Lung microvascular endothelial cell (primary cell): ENCODE measurements around the gene SLC39A13. TPM values are rescaled to one million over a fixed set of nuclear protein-coding genes. Genes with fewer than 3 reads are reported as not detected.

Experiments used
- DNase-seq, 2 donors: peaks; one replicate each; pipeline versions ENCODE4 v3.0.0 to v3.0.0-alpha.2; 2010; ENCODE audit warnings: low read depth in 2 of 2
- total RNA-seq: library from RNA; depleted of rRNA; stranded (reverse); fragments of >200 nt; gene quantifications from 2 replicates; pipeline ENCODE4 v1.2.1, GENCODE V29; 2014

The SLC39A13 gene
- 33.3 and 51.0 TPM in 2 replicates for total RNA-seq

DNA sequence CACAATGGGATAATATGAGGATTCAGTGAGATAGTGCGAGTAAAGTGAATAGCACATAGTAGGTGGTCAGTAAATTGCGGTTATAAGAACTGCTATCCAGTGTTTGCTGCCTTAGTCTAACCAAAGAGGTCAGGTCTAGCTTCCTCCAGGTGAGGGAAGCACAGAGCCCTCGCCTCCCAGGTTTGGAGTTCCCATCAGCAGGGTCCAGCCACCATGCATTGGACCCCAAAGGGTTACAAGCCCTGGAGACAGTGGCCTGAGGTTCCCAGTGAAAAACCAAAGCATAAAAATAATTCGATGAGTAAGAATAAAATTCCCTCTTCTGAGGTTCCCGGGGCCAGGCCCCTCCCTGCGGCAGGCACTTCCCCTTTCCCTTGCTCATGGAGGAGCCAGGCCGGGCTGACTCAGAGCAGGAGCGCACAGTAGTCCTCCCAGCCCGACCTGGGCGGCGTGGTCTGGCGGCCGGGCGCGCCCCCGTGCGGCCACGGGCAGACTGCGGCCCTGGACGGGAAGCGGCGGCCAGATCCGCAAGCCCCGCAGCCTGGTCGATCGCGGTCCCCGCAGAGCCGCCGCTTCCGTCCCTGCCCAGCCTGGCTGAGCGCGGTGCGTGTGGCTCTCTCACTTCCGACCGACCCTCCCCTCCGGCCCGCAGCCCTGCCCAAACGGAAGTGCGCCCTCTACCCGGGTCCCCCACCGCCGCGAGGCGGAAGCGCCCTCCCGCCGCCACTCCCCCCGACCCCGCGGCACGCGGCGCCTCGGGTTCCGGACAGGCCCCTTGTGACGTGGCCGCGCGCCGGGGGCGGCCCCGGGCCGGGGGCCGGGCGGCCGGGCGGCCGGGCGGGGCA lies at the start of gene SLC39A13:
Gene SLC39A13, plus strand, starts transcription at position 845 of the 845 bp plus-strand sequence. CDS start 1,505 bp downstream, outside the sequence.
- DNase-seq = peak; percentile 98 to 99

DNA sequence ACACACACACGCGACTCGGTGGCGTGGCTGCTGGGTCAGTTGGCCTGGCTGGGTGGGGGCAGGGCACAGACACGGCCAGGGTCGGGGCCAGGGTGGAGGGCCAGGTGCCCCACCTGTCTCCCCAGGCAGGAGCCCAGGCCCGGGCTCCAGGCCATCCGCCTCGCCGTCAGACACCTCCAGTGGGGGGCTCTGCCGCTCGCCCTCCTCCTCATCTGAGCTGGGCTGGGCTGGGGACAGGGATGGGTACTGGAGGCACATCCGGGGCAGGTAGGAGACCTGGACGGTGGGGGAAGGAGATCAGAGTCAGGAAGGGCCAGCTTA lies 49.7 kb upstream of the SLC39A13 start:
- no peak for DNase-seq

DNA sequence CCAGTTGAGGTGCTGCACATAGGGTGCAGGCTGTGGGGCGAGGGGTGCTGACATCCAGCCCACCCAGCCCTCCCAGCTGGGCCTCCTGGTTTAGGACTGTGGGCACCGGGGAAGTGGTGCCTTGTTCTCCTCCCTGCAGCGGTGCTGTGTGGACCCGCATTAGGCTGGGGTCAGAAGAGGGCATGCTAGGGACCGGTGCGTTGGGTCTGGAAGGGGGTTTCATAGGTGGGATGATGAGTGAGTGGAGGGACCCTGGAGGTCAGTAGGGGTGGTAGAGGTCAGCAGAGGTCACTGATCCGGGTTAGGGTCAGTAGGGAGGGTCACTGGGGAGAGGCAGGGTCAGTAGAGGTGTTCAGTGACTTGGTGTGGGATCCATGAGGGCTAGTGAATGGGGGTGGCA lies 49.2 kb upstream of the SLC39A13 start:
- DNase-seq = no peak

DNA sequence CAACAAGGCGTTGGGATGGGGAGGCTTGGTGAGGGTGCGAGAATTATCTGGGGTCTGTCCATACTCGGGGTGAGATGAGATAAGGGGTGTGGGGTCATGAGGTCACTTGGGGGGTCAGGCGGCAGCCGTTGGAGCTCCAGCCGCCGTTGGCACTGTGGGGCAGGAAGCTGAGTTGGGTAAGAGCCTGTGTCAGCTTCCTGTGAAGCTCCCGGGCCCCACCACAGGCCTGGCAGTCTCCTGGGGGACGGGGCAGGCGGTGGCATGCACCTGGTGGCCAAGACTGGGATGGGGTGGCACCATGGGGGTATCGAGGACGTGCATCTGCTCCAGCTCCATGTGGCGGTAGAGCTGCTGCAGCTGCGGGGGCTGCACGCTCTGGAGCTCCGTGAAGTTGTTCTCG lies 48.8 kb upstream of the SLC39A13 start:
- peak in 1 of 2 donors; percentile 25 for DNase-seq

DNA sequence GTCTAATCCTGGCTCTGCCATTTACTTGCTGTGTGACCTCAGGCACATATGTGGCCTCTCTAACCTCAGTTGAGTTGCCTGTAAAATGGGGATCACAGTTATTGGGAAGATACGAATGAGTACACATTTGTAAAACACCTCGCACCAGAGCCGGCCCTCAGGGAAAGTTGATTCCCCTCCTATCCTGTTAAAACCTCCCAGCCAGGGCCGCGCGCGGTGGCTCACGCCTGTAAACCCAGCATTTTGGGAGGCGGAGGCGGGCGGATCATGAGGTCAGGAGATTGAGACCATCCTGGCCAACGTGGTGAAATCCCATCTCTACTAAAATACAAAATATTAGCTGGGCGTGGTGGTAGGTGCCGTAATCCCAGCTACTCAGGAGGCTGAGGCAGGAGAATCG lies 48.0 kb upstream of the SLC39A13 start:
- DNase-seq = no peak

DNA sequence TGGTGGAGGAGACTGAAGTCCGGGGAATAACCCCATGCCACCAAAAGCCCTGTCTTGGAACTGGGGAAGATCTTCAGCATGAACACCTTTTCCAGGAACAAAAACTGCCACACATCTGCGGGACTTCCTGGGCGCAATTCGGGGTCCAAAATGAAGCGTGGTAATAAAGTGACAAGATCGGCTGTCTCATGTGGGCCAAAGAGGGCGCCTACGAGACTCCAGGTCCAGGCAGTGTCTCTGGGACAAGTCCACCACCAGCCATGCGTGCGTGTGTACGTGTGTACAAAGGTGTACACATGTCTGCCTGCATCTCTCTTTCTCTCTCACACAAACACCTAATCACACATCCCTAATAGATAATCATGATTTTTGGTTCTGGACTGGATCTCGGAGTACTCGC lies 47.0 kb upstream of the SLC39A13 start:
- no peak for DNase-seq

DNA sequence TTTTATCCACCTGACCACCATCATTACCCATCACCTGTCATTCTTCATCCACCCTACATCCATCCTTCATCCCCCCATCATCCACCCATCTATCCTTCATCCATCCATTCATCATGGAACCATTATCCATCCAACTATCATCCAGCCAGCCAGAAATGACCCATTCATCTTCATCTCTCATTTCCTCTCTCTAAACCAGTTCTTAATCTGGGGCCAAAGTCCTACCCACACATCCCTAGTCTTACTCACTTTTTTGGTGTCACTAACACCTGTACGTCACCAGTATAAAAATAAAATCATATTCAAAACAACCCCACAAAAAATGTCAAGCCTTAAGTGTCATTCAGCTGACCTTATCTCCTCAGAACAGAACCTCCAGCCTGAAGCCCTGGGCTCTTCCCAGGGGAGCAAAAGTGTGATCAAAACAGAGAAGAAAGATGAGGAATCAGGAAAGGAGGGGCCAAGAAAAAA lies 42.3 kb upstream of the SLC39A13 start:
- no peak for DNase-seq

DNA sequence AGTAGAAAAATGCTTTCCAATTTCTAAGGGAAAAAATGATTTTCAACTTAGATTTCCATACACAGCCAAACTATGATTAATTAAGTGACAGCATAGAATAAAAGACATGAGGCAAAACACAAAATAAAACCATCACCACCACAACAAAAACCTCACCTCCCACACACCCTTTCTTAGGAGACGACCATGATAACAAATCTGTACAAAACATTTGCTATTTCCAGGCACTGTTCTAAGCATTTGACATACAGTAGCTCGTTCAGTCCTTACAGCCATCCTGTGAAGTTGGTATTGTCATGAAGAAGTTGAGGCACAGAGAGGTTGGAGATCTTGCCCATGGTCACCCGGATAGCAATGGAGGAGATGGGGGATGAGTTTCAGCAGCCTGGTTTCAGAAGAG lies 38.7 kb upstream of the SLC39A13 start:
- no peak for DNase-seq

DNA sequence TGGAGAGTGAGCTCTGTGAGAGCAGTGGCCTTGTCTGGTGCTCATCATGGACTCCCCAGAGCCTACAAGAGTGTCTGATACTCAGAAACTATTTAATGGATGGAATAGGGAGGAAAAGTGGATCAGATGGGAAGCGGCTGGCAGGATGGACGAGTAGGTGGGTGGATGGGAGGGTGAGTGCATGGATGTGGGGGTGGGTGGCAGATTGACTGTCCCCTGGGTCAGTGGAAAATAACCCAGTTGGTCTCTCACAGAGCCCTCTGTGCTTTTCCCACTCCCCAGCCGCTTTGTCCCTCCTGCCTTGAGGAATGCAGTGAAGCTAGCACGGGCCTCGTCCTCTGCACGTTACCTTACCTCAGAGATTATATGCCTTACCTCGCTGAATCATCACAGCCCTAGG lies 36.0 kb upstream of the SLC39A13 start:
- DNase-seq = no peak

DNA sequence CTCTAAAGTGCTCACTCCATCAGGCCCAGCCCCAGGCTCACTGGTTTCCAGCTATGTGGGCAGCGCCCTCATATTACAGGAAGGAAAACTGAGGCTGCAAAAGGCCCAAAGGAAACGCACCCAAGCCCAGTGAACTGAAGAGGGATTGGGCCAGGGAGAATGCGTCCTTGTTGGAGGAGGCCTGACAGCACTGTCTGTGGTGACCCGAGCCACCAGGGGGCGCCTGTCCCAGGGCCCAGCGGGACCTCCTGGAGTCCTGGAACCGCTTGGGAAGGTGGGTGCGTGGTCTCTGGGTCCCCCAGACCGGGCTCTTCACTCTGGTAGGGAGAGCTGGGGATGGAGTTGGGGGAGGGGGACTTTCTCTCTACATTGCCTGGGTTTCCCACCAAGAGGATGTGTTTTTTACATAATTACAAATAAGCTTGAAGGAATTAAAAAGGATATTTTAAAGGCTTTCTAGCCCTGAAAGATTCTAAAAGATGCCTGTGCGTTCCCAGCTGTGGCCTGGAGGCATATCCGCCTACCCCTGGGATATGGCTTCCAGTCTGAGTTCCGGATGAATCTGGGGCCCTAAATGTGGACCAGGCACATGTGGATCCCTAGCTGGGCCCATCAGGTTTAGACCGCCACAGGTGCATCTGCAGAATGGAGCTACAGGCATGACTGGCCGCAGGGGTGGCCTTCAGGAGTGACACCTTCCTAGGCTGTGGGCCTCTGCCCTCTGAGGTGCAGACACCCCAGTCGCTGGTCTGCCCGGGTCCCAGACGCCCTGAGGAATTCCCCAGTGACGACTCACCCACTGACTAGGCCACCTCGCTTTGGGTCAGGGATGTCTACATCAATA lies 34.3 kb upstream of the SLC39A13 start:
- peak; percentile 78 to 88 for DNase-seq

DNA sequence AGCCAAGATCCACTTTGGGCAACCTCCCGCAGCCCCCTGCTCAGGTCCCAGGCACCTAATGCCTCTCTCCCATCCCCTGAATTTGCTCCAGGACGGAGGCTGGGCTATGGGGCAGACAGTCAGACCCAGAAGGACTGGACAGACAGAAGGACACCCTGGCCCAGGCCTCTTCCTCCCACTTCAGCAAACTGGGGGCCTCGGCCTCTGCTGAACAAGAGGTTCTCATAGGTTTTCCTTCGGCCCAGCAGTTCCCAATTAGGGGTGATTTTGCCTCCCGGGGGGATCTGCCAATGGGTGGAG lies 33.7 kb upstream of the SLC39A13 start:
- DNase-seq = no peak

DNA sequence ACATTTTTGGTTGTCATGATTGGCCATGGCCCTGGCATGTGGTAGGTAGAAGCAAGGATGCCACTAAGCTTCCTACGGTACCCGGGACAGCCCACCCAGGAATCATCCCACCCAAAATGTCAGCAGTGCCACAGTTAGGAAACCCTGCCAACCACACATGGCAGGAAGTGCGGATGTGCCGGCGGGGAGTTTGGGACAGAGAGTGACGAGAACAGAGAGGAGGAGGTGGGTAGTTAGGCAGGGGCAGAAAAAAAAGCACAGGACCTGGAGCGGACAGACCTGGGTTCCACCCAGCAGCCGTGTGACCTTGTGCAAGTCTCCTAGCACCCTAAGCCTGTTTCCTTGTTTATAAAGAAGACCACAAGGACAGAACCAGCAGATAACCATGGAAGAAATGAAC lies 33.4 kb upstream of the SLC39A13 start:
- DNase-seq = no peak

DNA sequence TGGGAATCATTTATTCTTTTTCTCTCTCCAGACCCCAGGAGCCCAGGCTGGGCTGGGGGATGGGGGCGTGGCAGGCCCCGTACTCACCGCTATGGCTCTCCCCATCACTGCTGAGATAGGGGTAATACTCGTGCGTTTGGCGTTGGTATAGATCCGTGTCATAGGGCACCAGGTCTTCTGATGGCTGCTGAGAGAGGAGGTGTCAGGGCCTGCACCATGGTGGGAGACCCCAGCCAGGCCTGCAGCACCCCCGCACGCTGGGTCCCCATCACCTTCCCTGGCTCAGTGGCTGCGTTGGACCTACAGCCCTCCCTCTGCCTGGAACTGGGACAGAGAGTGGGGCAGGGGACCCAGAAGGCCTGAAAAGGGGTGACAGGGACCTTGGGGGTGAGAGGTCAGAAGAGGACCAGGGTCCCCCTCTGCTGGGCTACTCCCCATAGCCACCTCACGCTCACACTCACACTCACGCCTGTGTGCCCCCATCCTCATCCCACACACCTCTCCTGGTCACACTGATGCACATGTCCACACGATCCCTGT lies 32.8 kb upstream of the SLC39A13 start:
- DNase-seq = no peak

DNA sequence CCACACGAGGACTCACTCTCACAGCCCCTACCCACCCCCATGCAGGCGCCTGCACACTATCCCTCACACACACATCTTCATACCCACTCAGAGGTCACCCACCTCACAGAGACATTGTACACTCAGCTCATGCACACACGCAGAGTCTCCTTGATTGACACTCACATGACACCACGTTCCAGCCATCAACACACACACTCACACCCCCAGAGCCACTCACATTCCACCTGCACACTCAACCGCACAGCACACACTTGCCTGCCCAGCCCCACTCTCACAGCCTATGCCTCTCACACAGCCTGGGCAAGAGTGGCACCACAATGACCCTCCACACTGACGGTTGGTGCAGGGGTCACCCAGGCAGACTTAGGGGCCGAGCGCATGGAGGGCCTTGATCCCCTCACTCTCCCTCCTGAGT lies 32.3 kb upstream of the SLC39A13 start:
- DNase-seq = no peak

DNA sequence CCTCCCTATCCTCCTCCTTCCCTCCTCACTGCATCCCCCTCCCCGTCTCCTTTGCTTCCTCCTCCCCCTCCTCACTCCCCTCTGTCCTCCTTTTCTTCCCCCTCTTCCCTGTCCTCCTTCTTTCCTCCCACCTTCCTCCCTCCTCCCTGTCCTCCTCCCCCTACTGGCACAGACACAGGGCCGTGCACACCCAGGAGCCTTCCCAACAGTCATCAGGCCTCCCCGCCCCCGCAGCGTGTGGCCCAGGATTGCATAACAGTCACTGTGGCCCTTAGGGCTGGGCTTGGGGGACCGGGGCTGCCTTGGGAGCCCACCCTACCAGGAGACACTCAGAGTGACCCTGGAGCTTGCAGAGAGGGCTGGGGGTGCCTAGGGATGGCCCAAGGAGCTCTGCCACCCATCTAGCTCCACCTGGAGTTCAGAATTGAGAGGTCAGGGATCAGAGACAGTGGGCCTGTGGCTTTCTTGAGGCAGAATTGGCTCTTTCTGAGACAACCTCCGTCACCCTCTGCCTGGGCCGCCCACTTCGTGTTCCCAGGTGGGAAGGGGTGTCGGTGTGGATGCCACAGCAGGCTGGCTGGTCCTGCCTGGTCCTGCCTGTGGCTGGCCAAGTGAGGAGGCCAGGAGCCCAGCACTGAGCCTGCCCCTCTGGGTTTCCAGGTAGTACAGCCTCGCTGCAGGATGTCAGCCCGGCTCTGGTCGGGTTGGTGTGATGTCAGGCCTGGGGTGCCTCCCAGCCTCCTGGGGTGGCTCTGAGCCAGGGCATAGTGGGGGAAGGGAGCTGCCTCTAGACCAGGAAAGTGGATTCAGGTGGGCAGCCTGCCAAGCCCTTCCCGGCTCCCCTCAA lies 31.6 kb upstream of the SLC39A13 start:
- DNase-seq = no peak

DNA sequence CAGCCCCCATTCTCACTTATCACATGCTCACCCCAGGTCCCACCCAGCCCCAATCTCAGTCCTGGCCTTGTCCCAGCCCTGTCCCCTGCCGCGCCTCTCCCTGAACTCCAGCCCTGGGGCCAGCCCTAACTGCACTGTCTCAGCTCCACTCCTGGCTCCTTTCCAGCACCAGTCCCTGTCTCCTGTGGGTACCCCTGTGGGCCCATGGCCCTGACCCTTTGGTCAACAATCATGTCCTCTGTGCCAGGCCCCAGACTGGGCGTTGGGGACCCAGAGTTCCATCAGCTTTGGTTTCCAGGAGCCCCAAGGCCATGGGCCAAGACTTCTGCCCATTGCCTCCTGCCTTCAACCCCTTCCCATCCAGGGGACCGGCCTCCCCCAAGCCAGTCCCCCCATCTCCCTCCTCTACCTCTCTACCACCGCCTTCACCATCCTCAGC lies 30.8 kb upstream of the SLC39A13 start:
- DNase-seq = no peak

DNA sequence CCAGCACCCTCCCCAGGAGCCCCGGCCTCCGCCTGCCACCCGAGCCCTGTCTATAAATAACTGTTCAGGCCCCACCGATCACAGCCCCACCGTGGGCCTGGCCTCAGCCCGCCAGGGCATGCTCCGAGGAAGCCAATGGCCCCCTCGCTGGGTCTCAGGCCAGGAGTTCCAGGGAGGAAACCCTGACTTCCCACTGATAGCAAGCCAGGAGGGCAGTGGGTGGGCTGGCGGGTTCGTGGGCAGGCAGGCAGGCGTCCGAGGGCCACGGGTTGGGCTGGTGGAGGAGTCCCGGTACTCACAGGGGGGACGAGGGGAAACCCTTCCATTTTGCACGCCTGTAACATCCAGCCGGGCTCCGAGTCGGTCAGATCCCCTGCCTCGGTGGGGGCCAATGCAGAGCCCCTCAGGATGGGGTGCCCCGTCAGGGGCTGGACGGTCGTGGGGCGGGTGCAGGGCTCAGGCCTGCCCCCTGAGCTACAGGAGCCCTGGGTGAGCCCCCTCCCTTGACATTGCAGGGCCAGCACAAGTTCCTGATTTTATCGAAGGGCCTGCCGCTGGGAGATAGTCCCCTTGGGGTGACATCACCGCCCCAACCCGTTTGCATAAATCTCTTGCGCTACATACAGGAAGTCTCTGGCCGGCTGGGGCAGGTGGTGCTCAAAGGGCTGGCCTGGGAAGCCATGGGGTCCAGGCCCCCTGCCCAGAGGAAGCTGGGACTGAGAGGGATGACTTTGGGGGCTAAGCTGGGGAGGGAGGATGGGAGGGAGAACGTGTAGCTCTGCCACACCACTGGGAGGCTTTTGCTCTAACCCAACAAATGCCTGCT lies 30.2 kb upstream of the SLC39A13 start, which contains the start of gene SPI1:
Gene SPI1, minus strand, starts transcription at position 538 of the 826 bp plus-strand sequence. Its CDS starts 194 bp downstream, at position 344.
- no peak for DNase-seq

DNA sequence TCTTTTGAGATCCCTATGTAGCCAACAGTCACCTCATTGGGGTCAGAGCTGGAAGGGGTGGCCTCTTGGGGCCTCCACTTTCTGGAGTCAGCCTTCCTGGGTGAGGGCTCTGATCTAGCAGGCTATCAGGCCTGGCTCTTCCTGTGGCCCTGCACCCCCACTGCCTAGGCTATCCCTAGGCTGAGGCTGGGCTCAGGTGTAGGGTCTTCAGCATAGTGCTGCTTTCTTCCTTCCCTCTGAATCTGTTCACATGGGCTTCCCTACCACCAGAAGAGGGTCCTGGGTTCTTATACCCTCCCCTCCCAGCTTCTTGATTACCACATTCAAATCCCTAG lies 29.6 kb upstream of the SLC39A13 start:
- DNase-seq = no peak

DNA sequence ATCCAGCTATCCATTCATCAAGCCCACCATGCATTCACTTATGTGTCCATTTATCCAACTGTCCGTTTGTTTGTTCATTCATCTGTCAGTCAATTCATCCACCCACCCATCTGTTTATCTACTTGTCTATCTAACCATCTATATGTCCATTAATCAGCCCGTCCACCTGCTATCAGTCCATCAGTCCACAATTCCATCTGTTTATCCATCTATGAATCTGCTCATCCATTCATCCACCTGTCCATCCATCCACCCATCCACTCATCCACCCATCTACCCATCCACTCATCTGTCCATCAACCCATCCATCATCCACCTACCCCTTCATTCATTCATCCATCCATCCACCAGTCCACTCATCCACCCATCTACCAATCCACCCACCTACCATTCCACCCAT lies 29.1 kb upstream of the SLC39A13 start:
- DNase-seq = no peak

DNA sequence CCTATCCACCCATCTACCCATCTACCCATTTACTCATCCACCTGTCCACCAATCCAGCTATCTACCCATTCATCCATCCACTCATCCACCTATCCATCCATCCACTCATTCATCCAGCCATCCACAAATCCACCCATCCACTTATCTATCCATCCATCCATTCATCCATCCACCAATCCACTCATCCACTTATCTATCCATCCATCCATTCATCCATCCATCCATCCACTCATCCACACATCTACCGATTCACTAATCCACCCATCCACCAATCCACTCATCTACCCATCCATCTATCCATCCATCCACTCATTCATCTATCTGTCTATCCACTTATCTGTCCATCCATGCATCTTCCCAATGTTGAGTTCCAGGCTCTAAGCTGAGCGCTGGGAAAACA lies 28.3 kb upstream of the SLC39A13 start:
- no peak for DNase-seq

DNA sequence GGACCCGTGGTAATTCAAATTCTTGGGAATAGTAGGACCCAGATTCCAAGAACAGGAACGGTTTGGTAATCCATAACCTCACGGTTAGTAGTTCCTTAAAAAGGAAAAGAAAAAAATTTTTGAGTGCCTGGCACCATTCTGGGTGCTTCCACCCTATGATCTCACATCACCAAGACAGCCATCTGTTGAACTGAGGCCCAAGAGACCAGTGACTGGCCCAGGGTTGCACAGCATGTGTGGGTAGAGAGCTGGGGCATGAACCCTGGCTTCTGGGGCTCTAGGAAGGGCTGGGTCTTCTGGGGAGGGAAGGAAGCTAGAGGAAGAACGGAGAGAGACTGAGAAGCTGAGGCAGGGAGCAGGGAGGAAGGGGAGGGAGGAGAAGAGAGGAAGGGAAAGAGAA lies 25.3 kb upstream of the SLC39A13 start:
- no peak for DNase-seq
